IMR-90 (cell line): Measurements from ENCODE around the gene CNPY2. TPM values are rescaled to one million over a fixed set of nuclear protein-coding genes. Genes with fewer than 3 reads are reported as not detected.

Experiments
- ATAC-seq: fragments of 200-7000 bp; cut with Tn5 transposase; 2 replicates; pipeline ENCODE4 v1.9.1; 2020; ENCODE audit warnings: low read depth, mild to moderate bottlenecking, moderate library complexity
- BruUV-seq: library from RNA; stranded (reverse); fragments of 400-500 nt; replicated peaks from 2 replicates; lab custom pipeline; 2021; lab: Mats Ljungman, UMichigan
- CTCF ChIA-PET: fragments of 300-600 bp; formaldehyde crosslinking; extraction: SDS; loops from one replicate; lab custom pipeline; 2021; ENCODE audit warnings: antibody characterized with exemption; lab: Yijun Ruan, JAX
- POLR2A ChIA-PET: fragments of 300-600 bp; sonication (Branson Sonifier 250); formaldehyde crosslinking; loops from one replicate; lab custom pipeline; 2022; ENCODE audit warnings: antibody characterized with exemption; ENCODE audit not compliant: unreplicated experiment; lab: Charles Lee
- DNase-seq: peaks from one replicate; pipeline ENCODE4 v3.0.0; 2013
- H2AFZ ChIP-seq: replicated peaks from 2 replicates; pipeline ENCODE3; 2013; ENCODE audit warnings: low read length, mild to moderate bottlenecking; ENCODE audit not compliant: poor library complexity
- H2AK5ac ChIP-seq: 2 replicates; pipeline ENCODE4 v1.6.1; 2013; ENCODE audit warnings: low read depth, low read length, inconsistent platforms
- H2AK9ac ChIP-seq: replicated peaks from 2 replicates; pipeline ENCODE3; 2013; ENCODE audit warnings: mild to moderate bottlenecking, low read depth, low read length, moderate library complexity; ENCODE audit not compliant: poor library complexity
- H2BK120ac ChIP-seq: 2 replicates; pipeline ENCODE4 v1.6.1; 2013; ENCODE audit warnings: low read depth, low read length, inconsistent platforms
- H2BK15ac ChIP-seq: 3 replicates; pipeline ENCODE4 v1.6.1; 2013; ENCODE audit warnings: low read depth, low read length, inconsistent platforms
- H2BK20ac ChIP-seq: 2 replicates; pipeline ENCODE4 v1.6.1; 2013; ENCODE audit warnings: low read depth, mild to moderate bottlenecking, inconsistent platforms, low read length, moderate library complexity
- H2BK5ac ChIP-seq: 2 replicates; pipeline ENCODE4 v1.6.1; 2013; ENCODE audit warnings: mild to moderate bottlenecking, low read depth, low read length, inconsistent platforms; ENCODE audit not compliant: poor library complexity, severe bottlenecking
- H3K14ac ChIP-seq: replicated peaks from 2 replicates; pipeline ENCODE4 v1.6.1; 2013; ENCODE audit warnings: low read depth, low read length, inconsistent platforms
- H3K18ac ChIP-seq: 2 replicates; pipeline ENCODE4 v1.6.1; 2013; ENCODE audit warnings: low read depth, low read length, control low read depth
- H3K23ac ChIP-seq: 2 replicates; pipeline ENCODE4 v1.6.1; 2013; ENCODE audit warnings: low read depth, low read length, inconsistent platforms
- H3K27ac ChIP-seq: 2 replicates; pipeline ENCODE4 v1.5.1; 2013; ENCODE audit warnings: mild to moderate bottlenecking, control low read depth, low read length; ENCODE audit not compliant: insufficient read depth
- H3K27me3 ChIP-seq: 2 replicates; pipeline ENCODE4 v1.6.1; 2013; ENCODE audit warnings: low read length; ENCODE audit not compliant: control insufficient read depth, insufficient read depth
- H3K36me3 ChIP-seq: 2 replicates; pipeline ENCODE4 v1.6.1; 2013; ENCODE audit warnings: low read length, mixed read lengths; ENCODE audit not compliant: control insufficient read depth, insufficient read depth
- H3K4ac ChIP-seq: 2 replicates; pipeline ENCODE4 v1.6.1; 2013; ENCODE audit warnings: low read depth, low read length, inconsistent platforms
- H3K4me1 ChIP-seq: 2 replicates; pipeline ENCODE4 v1.6.1; 2013; ENCODE audit warnings: low read length, mixed read lengths; ENCODE audit not compliant: control insufficient read depth, insufficient read depth
- H3K4me2 ChIP-seq: 2 replicates; pipeline ENCODE4 v1.6.1; 2013; ENCODE audit warnings: low read depth, mild to moderate bottlenecking, control low read depth, low read length, moderate library complexity
- H3K4me3 ChIP-seq: 2 replicates; pipeline ENCODE4 v1.5.1; 2013; ENCODE audit warnings: low read depth, mild to moderate bottlenecking, control low read depth, low read length, moderate library complexity; ENCODE audit not compliant: insufficient read depth
- H3K56ac ChIP-seq: 2 replicates; pipeline ENCODE4 v1.6.1; 2013; ENCODE audit warnings: low read length, inconsistent platforms; ENCODE audit not compliant: insufficient read depth; ENCODE audit errors: extremely low read depth
- H3K79me1 ChIP-seq, 2 experiments: 2 replicates each; pipeline ENCODE4 v1.6.1; 2013; ENCODE audit warnings: low read length in 2 of 2, inconsistent platforms in 1 of 2, low read depth in 1 of 2
- H3K9ac ChIP-seq: 2 replicates; pipeline ENCODE4 v1.6.1; 2013; ENCODE audit warnings: low read depth, low read length, control low read depth
- H3K9me1 ChIP-seq: 2 replicates; pipeline ENCODE4 v1.6.1; 2013; ENCODE audit warnings: low read length, inconsistent platforms; ENCODE audit not compliant: insufficient read depth
- H3K9me3 ChIP-seq: 2 replicates; pipeline ENCODE4 v1.6.1; 2013; ENCODE audit warnings: low read length; ENCODE audit not compliant: control insufficient read depth, insufficient read depth
- H4K20me1 ChIP-seq: 2 replicates; pipeline ENCODE4 v1.6.1; 2013; ENCODE audit warnings: low read length, inconsistent platforms; ENCODE audit not compliant: insufficient read depth
- H4K5ac ChIP-seq: 2 replicates; pipeline ENCODE4 v1.6.1; 2013; ENCODE audit warnings: mild to moderate bottlenecking, low read depth, low read length, control low read depth
- H4K8ac ChIP-seq, 2 experiments: 2 replicates each; pipeline ENCODE4 v1.6.1; 2013; ENCODE audit warnings: low read depth in 2 of 2, low read length in 2 of 2, control low read depth in 1 of 2, inconsistent platforms in 1 of 2
- H4K91ac ChIP-seq: 2 replicates; pipeline ENCODE4 v1.6.1; 2013; ENCODE audit warnings: low read depth, low read length, inconsistent platforms; ENCODE audit not compliant: insufficient read depth
- CHD1 ChIP-seq: IDR thresholded peaks from 2 replicates; pipeline ENCODE4 v1.6.1; 2012; ENCODE audit warnings: low read depth, low read length, improper control_type of control experiment
- WGBS, 2 experiments: methylation state at CpG; one replicate each; pipeline versions ENCODE4 v1.1.5 to v1.1.7; 2013; ENCODE audit warnings: missing lambda C conversion rate in 2 of 2; ENCODE audit not compliant: insufficient read length in 1 of 2; ENCODE audit errors: extremely low coverage in 2 of 2; 5-methylcytosine and 5-hydroxymethylcytosine counted together
- dilution Hi-C: fragments of 300-500 bp; cut with HindIII; formaldehyde crosslinking; loops from one replicate; pipeline ENCODE4 v1.14.3; 2018; ENCODE audit warnings: low sequenced_read_pairs; ENCODE audit not compliant: unreplicated experiment
- in situ Hi-C: fragments of 300-500 bp; cut with MboI; formaldehyde crosslinking; loops from 3 replicates; pipeline ENCODE4 v1.14.3; 2019; ENCODE audit warnings: low sequenced_read_pairs, inconsistent platforms, mixed read lengths
- intact Hi-C: fragments of 100-400 bp; cut with micrococcal nuclease; formaldehyde crosslinking; loops from 2 replicates; pipeline ENCODE4 v1.10.0; 2022
- polyA plus RNA-seq, 3 experiments: library from polyadenylated mRNA; depleted of rRNA; stranded (reverse); fragments of >200 nt; gene quantifications; 2 replicates each; pipeline ENCODE4 v1.2.3, GENCODE V29; 2012; ENCODE audit warnings: low replicate concordance in 1 of 3
- total RNA-seq: library from RNA; depleted of rRNA; stranded (reverse); fragments of >200 nt; gene quantifications from 2 replicates; pipeline ENCODE4 v1.2.3, GENCODE V29; 2012

CNPY2 gene
- total and polyA plus RNA-seq, 2 of the 4 experiments (the other 2 are of a cell fraction): 65.2 to 175 TPM

- Histone ChIP-seq H2AK9ac (no peak overlapping the region), H2AK5ac (no peak overlapping the region), H4K91ac (no peak overlapping the region), H3K36me3 (peaks cover 35% of the 10 kb centered on the region), H3K4me1 (no peaks in the 10 kb centered on the region), H3K9me3 (no peaks in the 10 kb centered on the region), H3K9ac (no peak overlapping the region), H2BK20ac (no peak overlapping the region), H4K8ac (no peak overlapping the region), H3K4ac (no peak overlapping the region), H3K79me1 (peaks cover 5 to 13% of the 10 kb centered on the region in 2 experiments), H3K4me3 (no peak overlapping the region), H3K18ac (no peak overlapping the region), H2BK5ac (no peak overlapping the region), H2BK120ac (no peak overlapping the region), H3K27me3 (no peaks in the 10 kb centered on the region), H3K4me2 (no peak overlapping the region), H3K9me1 (no peaks in the 10 kb centered on the region), H2BK15ac (no peak overlapping the region), H3K14ac (no peak overlapping the region), H3K27ac (no peak overlapping the region), H2AFZ (no peak overlapping the region), H4K20me1 (no peaks in the 10 kb centered on the region), H4K5ac (no peak overlapping the region), H3K23ac (no peak overlapping the region), H3K56ac (no peak overlapping the region)
- DNase-seq (no peak), ATAC-seq (no peak)
- POLR2A ChIA-PET: no interaction called here
- dilution Hi-C loops: no loop called here
- 94% methylated on average over 3 of the region's 7 CpGs; no CpG with 5 or more reads in 1 of the 2 experiments for WGBS, 2 experiments
- intact Hi-C loops: no loop called here
- BruUV-seq: no TSS peak
- in situ Hi-C loops: no loop called here
- CTCF ChIA-PET: interaction anchor here (0.5 kb wide), 1 partner anchor 16 kb away, joined by 4 read pairs; no protein-coding TSS in a partner anchor
- no peak for TF ChIP-seq CHD1
Observed at GRCh38 chr12:56307221-56307965, 8.4 kb downstream of the CNPY2 start.
